Measurements from ENCODE around the gene TOE1. TPM values are rescaled to one million over a fixed set of nuclear protein-coding genes. Genes with fewer than 3 reads are reported as not detected.

Gene TOE1
- total and polyA plus RNA-seq, 2 of the 8 experiments (the other 6 are each of a cell fraction or from before 2014, with no cell fraction given): 15.2 to 25.8 TPM

GRCh38 chr1:45375104-45376090 lies 35.4 kb downstream of the TOE1 start (continued):
- no peak for TF ChIP-seq ATF3 (IDR thresholded peaks at IDR 0.05; ENCODE audit: insufficient read depth, low read depth, low read length)
- TF ChIP-seq BRCA1 (IDR thresholded peaks at IDR 0.05; ENCODE audit: low read depth, low read length): no peak
- no peak for TF ChIP-seq RNF2 (IDR thresholded peaks at IDR 0.05; ENCODE audit: borderline replicate concordance, low read depth, low read length, missing control alignments, poor library complexity, severe bottlenecking)
- no peak for TF ChIP-seq CREB1 (IDR thresholded peaks at IDR 0.05)
- TF ChIP-seq BACH1 (IDR thresholded peaks at IDR 0.05; ENCODE audit: low read length): no peak
- no peak for TF ChIP-seq SP4 (IDR thresholded peaks at IDR 0.05; ENCODE audit: low read length)
- TF ChIP-seq TAF7 (optimal IDR thresholded peaks at IDR 0.05; ENCODE audit: borderline replicate concordance, low read depth, low read length): no peak
- no peak for TF ChIP-seq GABPA (IDR thresholded peaks at IDR 0.05; ENCODE audit: borderline replicate concordance, insufficient read depth, low read length)
